ENCODE data around the gene P2RX6. TPM values are rescaled to one million over a fixed set of nuclear protein-coding genes. Genes with fewer than 3 reads are reported as not detected.
"Not testable (repeated sequence)": the region's sequence is repeated elsewhere in the genome, so short reads cannot be mapped to it uniquely, and the experiment has no call there.

Gene P2RX6
- total RNA-seq, 1 donor from 2014 or later: not detected

DNA sequence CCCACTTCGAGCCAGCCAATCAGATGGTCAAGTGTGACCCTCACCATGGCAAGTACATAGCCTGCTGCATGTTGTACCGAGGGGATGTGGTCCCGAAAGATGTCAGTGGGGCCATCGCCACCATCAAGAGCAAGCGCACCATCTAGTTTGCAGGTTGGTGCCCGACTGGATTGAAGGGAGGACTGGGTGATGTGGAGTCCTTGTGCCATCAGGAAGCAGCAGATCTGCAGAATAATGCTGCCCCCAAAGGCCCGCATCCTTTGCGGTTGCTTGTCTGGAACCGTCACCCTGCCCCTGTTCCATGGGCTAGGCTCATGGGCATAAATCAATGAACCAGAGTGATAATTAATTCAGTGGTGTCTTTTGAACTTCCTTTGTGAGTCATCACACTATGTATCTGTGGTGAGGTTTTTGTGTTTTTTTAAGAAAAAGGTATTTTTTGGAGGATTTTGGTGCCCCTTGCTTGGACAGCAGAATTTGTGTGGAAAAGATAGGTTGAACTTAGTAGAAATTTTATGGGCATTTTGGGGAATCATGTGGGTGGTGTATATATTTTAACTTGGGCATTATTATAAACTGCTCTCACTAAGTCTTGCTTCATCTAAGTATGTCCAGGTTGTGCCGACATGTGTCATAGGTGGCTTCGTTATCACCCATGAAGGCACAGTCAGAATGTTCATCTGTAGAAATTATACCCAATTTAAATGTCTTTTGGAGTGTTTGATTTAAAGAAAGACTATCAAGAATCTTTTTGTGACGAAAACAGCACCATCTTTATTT, 53.1 kb downstream of the P2RX6 start:
- TF ChIP-seq, protein P1, sequence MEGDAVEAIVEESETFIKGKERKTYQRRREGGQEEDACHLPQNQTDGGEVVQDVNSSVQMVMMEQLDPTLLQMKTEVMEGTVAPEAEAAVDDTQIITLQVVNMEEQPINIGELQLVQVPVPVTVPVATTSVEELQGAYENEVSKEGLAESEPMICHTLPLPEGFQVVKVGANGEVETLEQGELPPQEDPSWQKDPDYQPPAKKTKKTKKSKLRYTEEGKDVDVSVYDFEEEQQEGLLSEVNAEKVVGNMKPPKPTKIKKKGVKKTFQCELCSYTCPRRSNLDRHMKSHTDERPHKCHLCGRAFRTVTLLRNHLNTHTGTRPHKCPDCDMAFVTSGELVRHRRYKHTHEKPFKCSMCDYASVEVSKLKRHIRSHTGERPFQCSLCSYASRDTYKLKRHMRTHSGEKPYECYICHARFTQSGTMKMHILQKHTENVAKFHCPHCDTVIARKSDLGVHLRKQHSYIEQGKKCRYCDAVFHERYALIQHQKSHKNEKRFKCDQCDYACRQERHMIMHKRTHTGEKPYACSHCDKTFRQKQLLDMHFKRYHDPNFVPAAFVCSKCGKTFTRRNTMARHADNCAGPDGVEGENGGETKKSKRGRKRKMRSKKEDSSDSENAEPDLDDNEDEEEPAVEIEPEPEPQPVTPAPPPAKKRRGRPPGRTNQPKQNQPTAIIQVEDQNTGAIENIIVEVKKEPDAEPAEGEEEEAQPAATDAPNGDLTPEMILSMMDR (conservative IDR thresholded peaks at IDR 0.05; ENCODE audit: low read depth, low read length): no peak
- DNase-seq (ENCODE audit: low read depth): no peak
- H3K4me3 ChIP-seq (ENCODE audit: low read depth, low read length): no peak overlapping the region

DNA sequence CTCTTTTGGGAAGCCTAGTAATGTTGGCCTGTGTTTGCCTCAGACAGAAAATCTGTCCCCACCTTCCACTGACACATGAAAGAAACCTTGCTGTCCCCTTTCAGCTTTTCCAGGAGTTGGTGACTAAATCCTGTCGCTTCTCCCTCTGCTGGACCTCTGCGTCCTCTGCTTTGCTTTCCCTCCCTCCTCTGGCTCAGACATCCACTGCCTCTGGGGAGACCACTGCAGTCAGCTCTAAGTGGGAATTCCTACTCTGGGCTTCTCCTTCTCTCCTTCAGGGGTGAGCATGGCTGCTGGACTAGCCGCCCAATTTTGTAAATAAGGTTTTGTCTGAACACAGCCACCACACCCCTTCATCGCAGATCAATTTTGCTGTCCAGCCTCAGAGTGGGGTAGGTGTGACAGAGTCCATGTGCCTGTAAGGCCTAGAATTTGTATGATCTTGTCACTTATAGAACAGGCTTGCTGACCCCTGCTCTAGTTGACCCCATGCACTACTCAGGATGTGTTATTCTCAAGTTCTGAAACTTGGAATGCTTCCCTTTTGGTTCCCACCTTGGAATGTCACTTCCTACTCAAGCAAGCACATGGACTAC, 53.8 kb downstream of the P2RX6 start:
- no peak for DNase-seq (ENCODE audit: low read depth)
- TF ChIP-seq, protein P1 (conservative IDR thresholded peaks at IDR 0.05; ENCODE audit: low read depth, low read length): no peak
- no peak overlapping the region for H3K4me3 ChIP-seq (ENCODE audit: low read depth, low read length)

DNA sequence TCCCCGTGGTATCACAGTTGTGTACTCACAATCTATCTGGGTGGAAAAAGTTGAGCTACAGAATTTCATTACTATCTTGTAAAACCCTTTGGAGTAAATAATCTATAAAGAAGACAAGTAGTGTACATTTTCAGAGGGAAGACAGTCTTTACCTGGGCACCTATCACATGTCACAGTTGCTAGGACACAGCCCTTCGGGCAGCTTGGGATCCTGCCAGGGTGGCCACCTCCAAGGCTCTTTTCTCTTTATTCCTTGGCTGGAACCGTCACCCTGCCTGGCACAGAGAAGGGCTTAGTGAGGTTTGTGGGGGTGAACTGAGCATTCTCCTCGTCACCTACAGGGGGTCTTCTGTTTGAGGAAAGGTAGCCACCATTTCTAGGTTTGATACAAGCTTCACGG, 54.4 kb downstream of the P2RX6 start:
- TF ChIP-seq, protein P1 (conservative IDR thresholded peaks at IDR 0.05; ENCODE audit: low read depth, low read length): no peak
- DNase-seq (ENCODE audit: low read depth): no peak
- no peak overlapping the region for H3K4me3 ChIP-seq (ENCODE audit: low read depth, low read length)

DNA sequence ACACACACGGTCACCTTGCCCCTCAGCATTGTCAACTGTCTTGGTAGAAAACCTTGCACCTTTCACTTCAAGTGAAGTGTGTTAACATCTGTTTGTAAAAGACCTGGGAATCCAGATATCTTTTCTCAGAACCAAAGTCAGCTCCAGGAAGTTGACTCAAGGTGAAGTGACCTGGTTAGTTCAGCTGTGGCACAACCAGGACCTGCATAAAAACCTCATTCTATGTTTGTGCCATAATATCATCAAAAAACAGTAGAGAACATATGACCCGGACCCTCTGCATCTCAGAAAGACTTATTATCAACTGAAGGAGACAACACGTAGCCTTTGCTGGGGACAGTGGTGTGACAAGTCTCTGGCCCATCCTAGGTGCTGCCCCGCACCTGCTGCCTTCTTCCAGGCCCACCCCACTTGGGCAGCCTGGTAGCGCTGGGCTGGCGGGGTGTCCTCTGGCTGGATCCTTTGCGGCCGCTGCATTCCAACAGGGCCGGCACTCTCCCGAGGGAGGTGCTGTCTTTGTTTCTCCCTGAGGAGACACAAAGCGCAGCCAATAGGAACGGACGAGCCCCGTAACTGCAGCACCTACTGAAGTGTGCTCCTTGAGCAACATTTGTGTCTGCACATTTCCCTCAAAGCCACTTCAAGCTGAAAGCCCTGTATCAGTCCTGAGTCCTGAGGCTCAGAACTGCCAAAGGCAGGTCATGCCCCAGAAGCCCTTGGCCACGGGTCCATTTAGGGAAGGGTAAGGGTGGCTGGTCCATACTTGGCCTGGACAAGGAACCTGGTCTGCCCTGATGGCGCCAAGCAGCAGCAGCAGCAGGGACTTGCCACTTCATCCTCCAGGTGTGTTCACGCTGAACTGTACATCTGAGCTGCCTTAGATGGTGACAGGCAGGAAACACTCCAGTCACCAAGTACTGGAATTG, 56.0 kb downstream of the P2RX6 start:
- DNase-seq (ENCODE audit: low read depth): no peak
- TF ChIP-seq, protein P1 (conservative IDR thresholded peaks at IDR 0.05; ENCODE audit: low read depth, low read length): no peak

DNA sequence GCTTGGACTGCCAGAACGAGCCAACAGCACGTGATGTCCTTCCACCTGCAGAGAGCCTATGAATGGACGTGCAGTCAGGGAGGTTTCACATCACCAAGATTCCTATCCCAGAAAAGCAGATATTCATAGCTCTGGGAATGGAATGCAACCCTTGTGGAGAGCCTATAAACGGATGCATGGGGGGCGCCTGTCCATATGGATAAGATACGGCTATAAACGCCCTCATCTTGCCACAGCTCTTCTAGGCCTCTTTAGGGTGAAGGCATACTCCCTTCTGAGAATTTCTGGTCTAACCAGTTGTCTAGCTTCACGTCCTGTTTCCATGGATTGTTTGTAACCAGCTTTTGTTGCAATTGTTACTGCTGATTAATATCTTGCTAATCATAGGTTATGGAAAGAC, 56.8 kb downstream of the P2RX6 start:
- not testable (repeated sequence) for H3K4me3 ChIP-seq (ENCODE audit: low read depth, low read length); DNase-seq (ENCODE audit: low read depth)

More for the DNA sequence above, 56.0 kb downstream of the P2RX6 start:
- H3K4me3 ChIP-seq (ENCODE audit: low read depth, low read length): no peak overlapping the region

DNA sequence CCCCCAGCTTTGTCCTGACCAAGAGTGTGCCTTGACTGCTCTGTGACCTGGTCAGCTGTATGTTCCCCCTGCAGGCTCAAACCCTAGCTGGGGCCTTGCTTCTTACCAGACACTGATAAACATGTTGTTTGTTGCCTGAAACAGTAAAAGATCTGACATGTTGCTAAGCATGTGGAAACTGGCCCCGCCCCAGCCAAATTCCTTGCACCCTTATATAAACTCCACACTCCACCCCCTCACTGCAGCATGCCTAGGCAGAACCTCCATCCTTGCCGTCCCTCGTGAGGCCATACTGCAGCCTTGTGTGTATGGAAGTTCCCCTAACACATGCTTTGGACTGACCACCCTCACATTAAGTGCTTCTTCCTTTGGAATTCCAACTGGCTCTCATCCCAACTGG, 58.1 kb downstream of the P2RX6 start:
- DNase-seq (ENCODE audit: low read depth): no peak
- TF ChIP-seq, protein P1 (conservative IDR thresholded peaks at IDR 0.05; ENCODE audit: low read depth, low read length): no peak
- H3K4me3 ChIP-seq (ENCODE audit: low read depth, low read length): no peak overlapping the region

DNA sequence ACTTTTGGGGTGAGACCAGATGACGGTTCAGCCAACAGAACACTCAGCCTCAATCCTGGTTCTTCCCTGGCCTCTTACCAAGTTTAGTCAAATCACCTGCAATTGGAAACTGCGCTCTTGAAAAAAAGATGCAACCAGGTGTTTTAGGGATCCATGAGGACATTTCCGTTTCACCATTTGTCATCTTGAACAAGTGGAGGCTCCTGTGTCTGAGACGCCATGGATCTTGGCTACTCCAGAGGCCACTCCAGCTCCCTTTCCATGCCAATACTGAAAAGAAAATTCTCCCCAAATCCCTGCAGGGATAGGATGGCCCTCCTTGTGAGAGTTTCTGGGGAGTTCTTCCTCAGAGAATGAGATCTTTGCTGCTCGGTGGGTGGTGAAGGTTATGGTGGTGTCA, 58.5 kb downstream of the P2RX6 start:
- H3K4me3 ChIP-seq (ENCODE audit: low read depth, low read length): no peak overlapping the region
- DNase-seq (ENCODE audit: low read depth): no peak
- TF ChIP-seq, protein P1 (conservative IDR thresholded peaks at IDR 0.05; ENCODE audit: low read depth, low read length): no peak

Measured in epithelial cell of proximal tubule (primary cell).